HG03565 (cell line): ENCODE results near the gene SLC24A2.

ENCODE experiments used
- ATAC-seq: cut with Tn5 transposase; IDR thresholded peaks from one replicate; pipeline ENCODE4 v1.9.1; 2021; ENCODE audit warnings: mild to moderate bottlenecking, moderate library complexity; ENCODE audit not compliant: unreplicated experiment

SLC24A2 gene

GRCh38 chr9:19768798-19769197 is 20.0 kb downstream of the SLC24A2 start:
- no peak for ATAC-seq

- ATAC-seq, result no peak
Measured at GRCh38 chr9:19759066-19759465, 29.8 kb downstream of the SLC24A2 start.

- ATAC-seq, result no peak
Measured at GRCh38 chr9:19757745-19758144, 31.1 kb downstream of the SLC24A2 start.

- ATAC-seq, result no peak
Measured at GRCh38 chr9:19754921-19755320, 33.9 kb downstream of the SLC24A2 start.

GRCh38 chr9:19748278-19749126 is 40.3 kb downstream of the SLC24A2 start:
- no peak for ATAC-seq

- ATAC-seq, result no peak
Measured at GRCh38 chr9:19746223-19746622, 42.6 kb downstream of the SLC24A2 start.

GRCh38 chr9:19741178-19741577 is 47.7 kb downstream of the SLC24A2 start:
- no peak for ATAC-seq
